ENCODE measurements around the gene PPFIA1.

Gene PPFIA1

DNA sequence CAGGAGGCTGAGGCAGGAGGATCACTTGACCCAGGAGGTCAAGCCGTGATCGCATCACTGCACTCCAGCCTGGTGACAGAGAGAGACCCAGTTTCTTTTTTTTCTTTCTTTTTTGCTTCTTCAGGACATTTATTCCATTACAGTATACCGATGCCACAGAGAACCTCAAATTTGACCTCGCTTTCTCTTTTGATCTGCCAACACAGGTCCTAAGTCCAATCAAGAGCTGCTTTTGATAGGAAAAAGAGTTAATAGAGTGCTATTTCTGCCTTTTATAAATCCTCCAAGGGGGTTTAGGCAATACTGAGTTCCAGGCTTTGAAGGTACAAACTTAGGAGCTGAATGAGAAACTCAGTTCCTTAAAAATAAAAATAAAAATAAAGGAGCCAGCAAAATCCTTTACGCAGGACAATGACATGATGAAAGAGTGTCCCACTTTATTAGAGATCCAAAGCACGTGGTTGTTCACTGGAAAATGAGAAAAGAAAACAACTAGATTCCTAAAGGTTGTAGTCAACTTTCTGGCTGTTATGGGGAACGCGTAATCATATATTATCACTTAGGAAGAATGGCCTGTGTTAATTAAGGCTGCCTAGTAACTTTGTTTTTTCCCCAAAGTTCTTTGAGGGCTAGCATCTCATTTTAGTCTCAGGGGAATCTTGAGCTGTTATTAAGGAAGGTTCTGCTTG lies 40.2 kb upstream of the PPFIA1 start:
- no peak for DNase-seq (ENCODE audit: low read depth)
- H3K4me3 ChIP-seq (replicated peaks; ENCODE audit: low read depth, low read length) = no peak overlapping the region
- TF ChIP-seq, protein P1, sequence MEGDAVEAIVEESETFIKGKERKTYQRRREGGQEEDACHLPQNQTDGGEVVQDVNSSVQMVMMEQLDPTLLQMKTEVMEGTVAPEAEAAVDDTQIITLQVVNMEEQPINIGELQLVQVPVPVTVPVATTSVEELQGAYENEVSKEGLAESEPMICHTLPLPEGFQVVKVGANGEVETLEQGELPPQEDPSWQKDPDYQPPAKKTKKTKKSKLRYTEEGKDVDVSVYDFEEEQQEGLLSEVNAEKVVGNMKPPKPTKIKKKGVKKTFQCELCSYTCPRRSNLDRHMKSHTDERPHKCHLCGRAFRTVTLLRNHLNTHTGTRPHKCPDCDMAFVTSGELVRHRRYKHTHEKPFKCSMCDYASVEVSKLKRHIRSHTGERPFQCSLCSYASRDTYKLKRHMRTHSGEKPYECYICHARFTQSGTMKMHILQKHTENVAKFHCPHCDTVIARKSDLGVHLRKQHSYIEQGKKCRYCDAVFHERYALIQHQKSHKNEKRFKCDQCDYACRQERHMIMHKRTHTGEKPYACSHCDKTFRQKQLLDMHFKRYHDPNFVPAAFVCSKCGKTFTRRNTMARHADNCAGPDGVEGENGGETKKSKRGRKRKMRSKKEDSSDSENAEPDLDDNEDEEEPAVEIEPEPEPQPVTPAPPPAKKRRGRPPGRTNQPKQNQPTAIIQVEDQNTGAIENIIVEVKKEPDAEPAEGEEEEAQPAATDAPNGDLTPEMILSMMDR (IDR thresholded peaks at IDR 0.05; ENCODE audit: low read length, missing control alignments) = no peak

DNA sequence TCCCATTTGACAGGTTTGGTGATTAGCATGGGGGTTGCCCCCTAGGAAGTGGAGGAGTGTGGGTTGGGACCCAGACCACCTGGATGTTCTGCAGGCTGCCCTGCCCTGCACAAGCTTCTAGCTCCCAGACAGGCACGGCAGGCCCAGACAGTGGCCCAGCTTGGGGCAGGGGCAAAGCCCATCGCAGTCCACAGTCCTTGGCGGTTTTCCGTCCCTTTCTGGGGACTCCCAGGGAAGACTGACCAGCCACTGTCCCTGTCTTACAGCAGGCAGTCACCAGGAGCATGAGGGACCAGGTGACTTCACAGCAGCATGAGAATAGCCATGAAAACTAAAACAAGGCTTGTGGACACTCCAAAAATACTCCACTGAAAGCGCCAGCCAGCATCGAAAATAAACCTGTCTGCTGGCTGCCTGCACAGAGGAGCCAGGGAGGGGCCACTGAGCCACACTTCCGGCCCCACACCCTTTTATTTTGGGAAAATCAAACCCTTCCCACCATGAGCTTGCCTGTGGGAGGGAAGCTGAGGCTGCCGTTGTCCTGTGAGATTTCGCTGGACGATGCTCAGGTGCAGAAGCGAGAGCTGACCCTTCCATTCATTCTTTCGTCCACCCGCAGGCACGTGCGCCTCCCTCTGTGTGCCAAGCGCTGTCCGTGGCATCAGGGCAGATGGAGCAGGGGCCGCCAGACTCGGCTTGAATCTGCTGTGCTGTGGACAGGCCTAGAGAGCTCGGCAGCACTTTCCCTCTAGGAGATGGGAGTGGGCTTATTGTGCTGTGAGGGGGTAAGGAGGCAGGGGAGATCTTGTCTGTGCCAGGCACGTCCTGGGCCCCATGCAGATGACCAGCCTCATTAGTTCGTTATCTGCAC lies 39.4 kb upstream of the PPFIA1 start:
- TF ChIP-seq, protein P1 (IDR thresholded peaks at IDR 0.05; ENCODE audit: low read length, missing control alignments) = no peak
- H3K4me3 ChIP-seq (replicated peaks; ENCODE audit: low read depth, low read length) = no peak overlapping the region
- no peak for DNase-seq (ENCODE audit: low read depth)

DNA sequence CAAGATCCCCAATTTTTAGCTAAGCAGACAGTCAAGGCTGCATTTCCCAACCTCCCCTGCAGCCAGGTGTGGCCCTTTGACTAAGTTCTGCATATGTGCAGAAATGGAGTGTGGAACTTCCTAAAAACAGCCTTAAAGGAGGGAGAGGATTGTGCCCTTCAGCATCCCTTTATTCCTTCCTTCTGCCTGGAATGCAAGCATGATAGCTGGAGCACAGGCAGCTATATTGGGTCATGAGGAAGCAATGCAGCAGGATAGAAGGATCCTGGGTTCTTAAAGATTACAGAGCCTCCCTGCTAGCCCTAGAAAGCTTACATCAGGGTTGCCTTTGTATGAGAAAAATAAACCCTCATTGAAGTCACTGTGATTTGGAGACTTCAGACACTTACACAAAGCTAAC lies 37.5 kb upstream of the PPFIA1 start:
- DNase-seq (ENCODE audit: low read depth) = no peak
- TF ChIP-seq, protein P1 (IDR thresholded peaks at IDR 0.05; ENCODE audit: low read length, missing control alignments) = no peak
- H3K4me3 ChIP-seq (replicated peaks; ENCODE audit: low read depth, low read length) = no peak overlapping the region

DNA sequence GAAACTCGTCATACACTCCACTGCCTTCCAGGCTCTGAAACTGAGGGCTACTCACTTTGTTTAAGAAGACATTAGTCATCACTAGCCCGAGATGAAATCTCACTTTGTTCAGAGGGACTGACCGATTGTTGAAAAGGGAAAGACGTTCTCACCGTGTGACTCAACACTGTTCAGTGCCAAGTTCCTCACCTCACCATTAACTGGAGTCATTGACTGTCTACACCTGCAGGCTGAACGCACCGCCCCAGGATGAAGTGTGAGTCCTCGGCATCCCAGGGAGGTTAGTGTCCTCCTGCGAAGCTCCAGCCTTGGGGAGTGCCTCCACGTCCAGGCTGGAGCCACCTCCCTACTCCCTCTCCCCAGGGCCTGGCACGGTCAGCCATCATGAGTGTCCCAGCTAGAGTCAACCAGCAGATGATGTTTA lies 37.0 kb upstream of the PPFIA1 start:
- DNase-seq (ENCODE audit: low read depth) = peak; percentile 83
- no peak overlapping the region for H3K4me3 ChIP-seq (replicated peaks; ENCODE audit: low read depth, low read length)
- TF ChIP-seq, protein P1 (IDR thresholded peaks at IDR 0.05; ENCODE audit: low read length, missing control alignments) = no peak

DNA sequence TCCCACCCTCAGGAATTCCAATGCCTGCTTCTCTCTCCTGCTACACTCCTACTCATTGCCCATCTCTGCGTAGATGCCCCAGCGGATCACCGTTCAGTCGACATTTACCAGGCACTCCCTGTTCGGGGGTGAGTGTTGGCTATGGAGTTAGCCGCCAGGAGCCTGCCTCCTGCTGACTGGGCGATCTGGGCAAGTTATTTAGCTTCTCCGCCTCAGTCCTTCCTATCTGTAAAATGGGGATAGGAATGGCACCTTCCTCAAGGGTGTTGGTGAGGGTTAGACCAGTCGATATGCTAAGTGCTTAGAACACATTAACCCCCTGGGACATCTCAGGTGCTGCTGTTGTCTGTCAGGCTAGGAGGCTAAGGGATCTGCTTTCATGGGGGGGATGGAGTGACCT lies 36.5 kb upstream of the PPFIA1 start:
- DNase-seq (ENCODE audit: low read depth) = no peak
- H3K4me3 ChIP-seq (replicated peaks; ENCODE audit: low read depth, low read length) = no peak overlapping the region
- TF ChIP-seq, protein P1 (IDR thresholded peaks at IDR 0.05; ENCODE audit: low read length, missing control alignments) = no peak

DNA sequence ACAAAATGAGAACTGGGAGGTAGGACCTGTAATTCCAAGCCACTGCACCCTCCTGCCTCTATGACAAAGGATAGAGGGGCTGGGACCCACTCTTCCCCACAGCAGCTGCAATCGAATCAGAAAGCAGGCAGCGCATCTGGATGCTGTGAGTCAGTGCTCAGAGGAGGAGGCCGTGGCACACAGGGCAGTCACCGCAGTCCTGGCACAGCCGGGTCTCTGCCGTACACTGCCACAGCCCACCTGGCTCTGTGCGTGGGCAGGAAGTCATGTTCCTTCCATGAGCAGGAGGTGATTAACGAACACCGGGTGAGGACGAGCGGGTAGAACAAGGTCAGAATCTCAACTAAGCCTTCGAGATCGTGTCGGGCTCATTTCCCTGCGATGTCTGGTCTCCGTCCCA lies 30.2 kb upstream of the PPFIA1 start:
- no peak for DNase-seq (ENCODE audit: low read depth)
- TF ChIP-seq, protein P1 (IDR thresholded peaks at IDR 0.05; ENCODE audit: low read length, missing control alignments) = no peak
- no peak overlapping the region for H3K4me3 ChIP-seq (replicated peaks; ENCODE audit: low read depth, low read length)

Data from fibroblast of pulmonary artery (primary cell).